Naive B cell (primary cell): ENCODE results near the gene PSMD8. TPM values are rescaled to one million over a fixed set of nuclear protein-coding genes. Genes with fewer than 3 reads are reported as not detected.
"Not testable (repeated sequence)": the region's sequence is repeated elsewhere in the genome, so short reads cannot be mapped to it uniquely, and the experiment has no call there.

Experiments used
- ATAC-seq, 2 donors: fragments of 150-1000 bp; cut with Tn5 transposase; 2 replicates each; pipeline ENCODE4 v1.10.0; 2021; ENCODE audit warnings: low read depth in 2 of 2, mild to moderate bottlenecking in 2 of 2, moderate library complexity in 2 of 2
- DNase-seq: peaks from one replicate; pipeline ENCODE4 v3.0.0; 2022
- H3K27ac Mint-ChIP-seq, 6 donors: one replicate each; pipeline ENCODE4 v1.8.0; 2020 to 2022; ENCODE audit warnings: mild to moderate bottlenecking in 6 of 6, mixed read lengths in 6 of 6, moderate library complexity in 5 of 6, inconsistent platforms in 2 of 6
- H3K27me3 Mint-ChIP-seq, 3 donors: one replicate each; pipeline ENCODE4 v1.8.0; 2021 to 2022; ENCODE audit warnings: mixed read lengths in 3 of 3, mild to moderate bottlenecking in 1 of 3
- H3K36me3 Mint-ChIP-seq, 2 donors: one replicate each; pipeline ENCODE4 v1.8.0; 2020 to 2022; ENCODE audit warnings: mixed read lengths in 2 of 2, inconsistent platforms in 1 of 2, mild to moderate bottlenecking in 1 of 2
- H3K4me1 Mint-ChIP-seq, 3 donors: one replicate each; pipeline ENCODE4 v1.8.0; 2020 to 2022; ENCODE audit warnings: mixed read lengths in 3 of 3, inconsistent platforms in 1 of 3, mild to moderate bottlenecking in 1 of 3, moderate library complexity in 1 of 3
- H3K4me3 Mint-ChIP-seq, 8 donors: one replicate each; pipeline ENCODE4 v1.8.0; 2020 to 2022; ENCODE audit warnings: mild to moderate bottlenecking in 8 of 8, mixed read lengths in 8 of 8, moderate library complexity in 8 of 8, inconsistent platforms in 2 of 8
- H3K9me3 Mint-ChIP-seq, 7 donors: one replicate each; pipeline ENCODE4 v1.8.0; 2020 to 2022; ENCODE audit warnings: mixed read lengths in 7 of 7, mild to moderate bottlenecking in 5 of 7, inconsistent platforms in 2 of 7, moderate library complexity in 1 of 7
- polyA plus RNA-seq, 6 donors: library from polyadenylated mRNA; unstranded; fragments of 300-500 nt; fragmentation: Illumina TruSeq; gene quantifications; one replicate each; pipeline ENCODE4 v1.2.3, GENCODE V29; 2021; ENCODE audit warnings: low read depth in 6 of 6

The PSMD8 gene
- 100 to 1,000 TPM; 150 to 193 (median 155) TPM for polyA plus RNA-seq

- peak within 1 kb of the TSS; percentile 96 to 100 (median 99) for H3K4me3 Mint-ChIP-seq
- peak; percentile 99 for DNase-seq
- H3K4me1 Mint-ChIP-seq, result peaks cover 22 to 32% (median 29%) of the 10 kb centered on the region in 3 donors
- H3K36me3 Mint-ChIP-seq, result peaks cover 7 to 15% of the 10 kb centered on the region in 2 donors
- H3K27me3 Mint-ChIP-seq, result peaks cover 12 to 17% (median 16%) of the 10 kb centered on the region in 3 donors
- peak within 1 kb of the TSS; percentile 95 to 99 (median 98) for H3K27ac Mint-ChIP-seq
- H3K9me3 Mint-ChIP-seq, result no peaks in the 10 kb centered on the region
- peak; percentile 92 for ATAC-seq
These were observed at the start of gene PSMD8 for GRCh38 chr19:38374332-38375097. Gene PSMD8, plus strand, starts transcription at chr19:38374571. Its CDS starts 31 bp downstream, at chr19:38374602.

- ATAC-seq, result no peak
- Mint-ChIP-seq H3K4me3 (no peak overlapping the region), H3K36me3 (peaks cover 6 to 18% of the 10 kb centered on the region in 2 donors)
These were observed 47.8 kb upstream of the PSMD8 start for GRCh38 chr19:38326591-38326990.

GRCh38 chr19:38329651-38330050, 44.7 kb upstream of the PSMD8 start:
- Mint-ChIP-seq H3K27me3 (no peaks in the 10 kb centered on the region), H3K27ac (peak overlapping the region in 2 of 6 donors; percentile 42 to 47), H3K4me3 (no peak overlapping the region), H3K4me1 (peaks cover 0 to 4% (median 0%) of the 10 kb centered on the region in 3 donors), H3K36me3 (peaks cover 6 to 18% of the 10 kb centered on the region in 2 donors), H3K9me3 (no peaks in the 10 kb centered on the region)
- ATAC-seq (no peak), DNase-seq (no peak)

More at GRCh38 chr19:38326591-38326990, 47.8 kb upstream of the PSMD8 start:
- Mint-ChIP-seq H3K27me3 (no peaks in the 10 kb centered on the region), H3K27ac (no peak overlapping the region), H3K9me3 (no peaks in the 10 kb centered on the region), H3K4me1 (peaks cover 0 to 6% (median 0%) of the 10 kb centered on the region in 3 donors)
- no peak for DNase-seq

DNA sequence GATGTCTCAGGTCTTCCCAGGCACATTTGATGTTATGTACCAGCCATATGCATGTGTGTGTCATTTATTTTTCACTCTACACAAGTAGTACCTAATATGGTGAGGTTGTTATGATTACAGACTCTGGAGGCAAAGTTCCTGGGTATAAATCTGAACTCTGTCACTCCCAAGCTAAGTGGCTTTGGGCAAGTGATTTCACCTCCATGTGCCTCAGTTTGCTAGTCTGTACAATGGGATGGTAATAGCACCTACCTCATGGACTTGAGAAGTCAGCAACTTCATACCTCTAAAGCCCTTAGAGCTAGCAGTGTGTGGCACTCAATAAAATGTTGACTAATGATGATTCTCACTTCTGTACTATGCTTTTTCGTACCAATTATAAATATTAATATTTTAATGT, 42.6 kb upstream of the PSMD8 start:
- H3K36me3 Mint-ChIP-seq, result peaks cover 6 to 10% of the 10 kb centered on the region in 2 donors
- DNase-seq (no peak), ATAC-seq (no peak)
- no peak overlapping the region for H3K27ac Mint-ChIP-seq
- H3K4me3 Mint-ChIP-seq, result no peak overlapping the region
- no peaks in the 10 kb centered on the region for H3K9me3 Mint-ChIP-seq
- peaks cover 5 to 10% (median 9%) of the 10 kb centered on the region in 3 donors for H3K4me1 Mint-ChIP-seq
- H3K27me3 Mint-ChIP-seq, result no peaks in the 10 kb centered on the region

- Mint-ChIP-seq H3K9me3 (no peaks in the 10 kb centered on the region), H3K36me3 (no peaks in the 10 kb centered on the region), H3K4me1 (peaks cover 12 to 16% (median 15%) of the 10 kb centered on the region in 3 donors), H3K27me3 (no peaks in the 10 kb centered on the region), H3K27ac (no peak overlapping the region), H3K4me3 (peak overlapping the region in 1 of 8 donors; percentile 27)
- ATAC-seq (no peak), DNase-seq (no peak)
These were observed 41.1 kb upstream of the PSMD8 start for GRCh38 chr19:38333245-38333644.

GRCh38 chr19:38335949-38336637, 38.3 kb upstream of the PSMD8 start:
- ATAC-seq (peak; percentile 64 to 66), DNase-seq (peak; percentile 92)
- Mint-ChIP-seq H3K9me3 (no peaks in the 10 kb centered on the region), H3K27me3 (no peaks in the 10 kb centered on the region), H3K36me3 (no peaks in the 10 kb centered on the region), H3K4me3 (peak overlapping the region; percentile 90 to 99 (median 98)), H3K4me1 (peaks cover 17 to 26% (median 21%) of the 10 kb centered on the region in 3 donors), H3K27ac (peak overlapping the region; percentile 92 to 100 (median 99))

- ATAC-seq (peak; percentile 47 to 55), DNase-seq (peak; percentile 94)
- H3K27ac Mint-ChIP-seq, result peak overlapping the region; percentile 92 to 100 (median 99)
- H3K4me1 Mint-ChIP-seq, result peaks cover 17 to 28% (median 24%) of the 10 kb centered on the region in 3 donors
- H3K9me3 Mint-ChIP-seq, result no peaks in the 10 kb centered on the region
- peak overlapping the region; percentile 90 to 99 (median 98) for H3K4me3 Mint-ChIP-seq
- H3K36me3 Mint-ChIP-seq, result no peaks in the 10 kb centered on the region
- H3K27me3 Mint-ChIP-seq, result no peaks in the 10 kb centered on the region
These were observed 37.6 kb upstream of the PSMD8 start for GRCh38 chr19:38336638-38337359.

DNA sequence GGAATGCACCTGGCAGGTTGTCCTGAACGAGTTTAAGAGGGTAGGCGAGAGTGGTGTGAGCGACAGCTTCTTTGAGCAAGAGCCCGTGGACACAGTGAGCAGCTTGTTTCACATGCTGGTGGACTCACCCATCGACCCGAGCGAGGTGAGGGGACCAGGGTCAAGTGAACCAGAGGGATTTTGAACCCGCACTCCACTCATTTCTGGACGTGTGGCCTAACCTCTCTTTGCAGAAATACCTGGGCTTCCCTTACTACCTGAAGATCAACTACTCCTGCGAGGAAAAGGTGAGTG, 37.1 kb upstream of the PSMD8 start:
- H3K4me3 Mint-ChIP-seq, result peak overlapping the region; percentile 90 to 99 (median 98)
- peak overlapping the region; percentile 92 to 100 (median 99) for H3K27ac Mint-ChIP-seq
- DNase-seq (no peak), ATAC-seq (no peak)
- H3K4me1 Mint-ChIP-seq, result peaks cover 17 to 28% (median 24%) of the 10 kb centered on the region in 3 donors
- H3K36me3 Mint-ChIP-seq, result no peaks in the 10 kb centered on the region
- H3K9me3 Mint-ChIP-seq, result no peaks in the 10 kb centered on the region
- no peaks in the 10 kb centered on the region for H3K27me3 Mint-ChIP-seq

GRCh38 chr19:38339011-38339410, 35.4 kb upstream of the PSMD8 start:
- H3K36me3 Mint-ChIP-seq, H3K27ac Mint-ChIP-seq, H3K27me3 Mint-ChIP-seq, ATAC-seq, DNase-seq, H3K9me3 Mint-ChIP-seq: not testable (repeated sequence)
- Mint-ChIP-seq H3K4me3 (peak overlapping the region in 4 of 8 donors; percentile 3 to 59 (median 40)), H3K4me1 (peaks cover 21 to 36% (median 24%) of the 10 kb centered on the region in 3 donors)

DNA sequence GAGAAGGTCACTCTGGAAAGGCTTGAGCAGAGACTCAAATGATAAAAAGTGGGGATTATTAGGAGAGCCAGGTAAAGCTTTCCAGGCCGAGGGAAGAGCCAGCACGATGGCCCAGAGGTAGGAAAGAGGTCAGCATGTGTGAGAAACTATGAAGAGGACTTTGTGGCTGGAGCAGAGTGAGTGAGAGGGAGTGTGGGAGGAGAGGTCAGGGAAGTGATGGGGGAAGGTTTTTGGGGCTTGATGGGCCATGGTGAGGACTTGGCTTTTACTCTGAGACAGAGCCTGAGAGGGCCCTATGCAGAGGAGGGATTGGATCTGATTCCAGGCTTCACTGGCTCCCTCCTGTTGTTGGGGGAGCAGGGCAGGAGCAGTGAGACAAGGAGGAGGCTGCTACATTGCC, 33.4 kb upstream of the PSMD8 start:
- H3K4me1 Mint-ChIP-seq, result peaks cover 21 to 35% (median 22%) of the 10 kb centered on the region in 3 donors
- no peak for ATAC-seq
- no peak overlapping the region for H3K4me3 Mint-ChIP-seq
- H3K9me3 Mint-ChIP-seq, result no peaks in the 10 kb centered on the region
- H3K36me3 Mint-ChIP-seq, result peaks cover 0 to 3% of the 10 kb centered on the region in 2 donors
- peak overlapping the region in 3 of 6 donors; percentile 36 to 78 (median 76) for H3K27ac Mint-ChIP-seq
- no peaks in the 10 kb centered on the region for H3K27me3 Mint-ChIP-seq
- no peak for DNase-seq

- Mint-ChIP-seq H3K27ac (no peak overlapping the region), H3K36me3 (peaks cover 0 to 6% of the 10 kb centered on the region in 2 donors), H3K27me3 (no peaks in the 10 kb centered on the region), H3K4me1 (peaks cover 0 to 8% (median 4%) of the 10 kb centered on the region in 3 donors), H3K4me3 (no peak overlapping the region), H3K9me3 (no peaks in the 10 kb centered on the region)
- no peak for DNase-seq
- ATAC-seq, result no peak
These were observed 27.5 kb upstream of the PSMD8 start for GRCh38 chr19:38346837-38347236.

GRCh38 chr19:38350883-38351282, 23.5 kb upstream of the PSMD8 start:
- H3K9me3 Mint-ChIP-seq, result no peaks in the 10 kb centered on the region
- H3K27me3 Mint-ChIP-seq, result peaks cover 0 to 10% (median 9%) of the 10 kb centered on the region in 3 donors
- H3K4me1 Mint-ChIP-seq, result peaks cover 0 to 3% (median 0%) of the 10 kb centered on the region in 3 donors
- DNase-seq (no peak), ATAC-seq (no peak)
- peaks cover 0 to 4% of the 10 kb centered on the region in 2 donors for H3K36me3 Mint-ChIP-seq
- no peak overlapping the region for H3K27ac Mint-ChIP-seq
- H3K4me3 Mint-ChIP-seq, result no peak overlapping the region

GRCh38 chr19:38351865-38352395, 22.4 kb upstream of the PSMD8 start:
- no peak overlapping the region for H3K27ac Mint-ChIP-seq
- no peak for DNase-seq
- no peak overlapping the region for H3K4me3 Mint-ChIP-seq
- peaks cover 0 to 21% (median 20%) of the 10 kb centered on the region in 3 donors for H3K27me3 Mint-ChIP-seq
- H3K36me3 Mint-ChIP-seq, result no peaks in the 10 kb centered on the region
- no peaks in the 10 kb centered on the region for H3K9me3 Mint-ChIP-seq
- no peak for ATAC-seq
- peaks cover 0 to 3% (median 0%) of the 10 kb centered on the region in 3 donors for H3K4me1 Mint-ChIP-seq
